Mesothelial cell of epicardium (in vitro differentiated cells): Measurements from ENCODE around the gene SSTR5. TPM values are rescaled to one million over a fixed set of nuclear protein-coding genes. Genes with fewer than 3 reads are reported as not detected.

ENCODE experiments used
- DNase-seq, 2 experiments: peaks; one replicate each; pipeline ENCODE4 v3.0.0; 2021; ENCODE audit warnings: low spot score in 2 of 2; ENCODE audit not compliant: unreplicated experiment in 2 of 2
- H3K27ac Mint-ChIP-seq: 2 replicates; pipeline ENCODE4 v1.8.0; 2021; ENCODE audit warnings: mixed read lengths
- H3K27me3 Mint-ChIP-seq: 2 replicates; pipeline ENCODE4 v1.8.0; 2021; ENCODE audit warnings: low read depth, mixed read lengths
- H3K36me3 Mint-ChIP-seq: 2 replicates; pipeline ENCODE4 v1.8.0; 2021; ENCODE audit warnings: mixed read lengths
- H3K4me1 Mint-ChIP-seq: 2 replicates; pipeline ENCODE4 v1.8.0; 2021; ENCODE audit warnings: mixed read lengths
- H3K4me3 Mint-ChIP-seq: 2 replicates; pipeline ENCODE4 v1.8.0; 2021; ENCODE audit warnings: mild to moderate bottlenecking, moderate library complexity, mixed read lengths
- H3K9me3 Mint-ChIP-seq: 2 replicates; pipeline ENCODE4 v1.8.0; 2021; ENCODE audit warnings: mixed read lengths
- total RNA-seq: library from RNA; stranded (reverse); gene quantifications from 3 replicates; pipeline ENCODE4 v1.2.1, GENCODE V29; 2021
- TF ChIP-seq, protein P1 (sequence below): fragments of 200-600 bp; sonication (generic); IDR thresholded peaks from one replicate; pipeline ENCODE4 v1.5.0; 2021; ENCODE audit warnings: antibody characterized with exemption; ENCODE audit not compliant: unreplicated experiment

The SSTR5 gene
- total RNA-seq, 1 donor from 2014 or later: not detected

DNA sequence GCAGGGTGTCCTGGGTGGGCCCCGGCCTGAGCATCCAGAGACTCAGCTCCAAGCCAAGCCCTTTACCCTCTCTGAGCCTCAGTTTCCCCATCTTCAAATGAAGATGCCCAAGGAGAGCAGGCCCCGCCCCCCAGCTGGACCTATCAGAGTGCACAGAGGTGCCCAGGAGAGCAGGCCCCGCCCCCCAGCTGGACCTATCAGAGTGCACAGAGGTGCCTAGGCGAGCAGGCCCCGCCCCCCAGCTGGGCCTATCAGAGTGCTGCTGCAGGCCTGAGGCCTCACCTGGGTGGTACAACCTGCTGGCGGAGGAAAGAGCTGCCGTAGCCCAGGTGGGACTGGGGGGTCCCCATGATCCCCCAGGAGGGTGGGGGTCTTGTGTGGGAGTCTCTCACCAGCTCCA lies 3.4 kb upstream of the SSTR5 start:
- no peaks in the 10 kb centered on the region for H3K4me1 Mint-ChIP-seq
- no peak for DNase-seq
- TF ChIP-seq, protein P1, sequence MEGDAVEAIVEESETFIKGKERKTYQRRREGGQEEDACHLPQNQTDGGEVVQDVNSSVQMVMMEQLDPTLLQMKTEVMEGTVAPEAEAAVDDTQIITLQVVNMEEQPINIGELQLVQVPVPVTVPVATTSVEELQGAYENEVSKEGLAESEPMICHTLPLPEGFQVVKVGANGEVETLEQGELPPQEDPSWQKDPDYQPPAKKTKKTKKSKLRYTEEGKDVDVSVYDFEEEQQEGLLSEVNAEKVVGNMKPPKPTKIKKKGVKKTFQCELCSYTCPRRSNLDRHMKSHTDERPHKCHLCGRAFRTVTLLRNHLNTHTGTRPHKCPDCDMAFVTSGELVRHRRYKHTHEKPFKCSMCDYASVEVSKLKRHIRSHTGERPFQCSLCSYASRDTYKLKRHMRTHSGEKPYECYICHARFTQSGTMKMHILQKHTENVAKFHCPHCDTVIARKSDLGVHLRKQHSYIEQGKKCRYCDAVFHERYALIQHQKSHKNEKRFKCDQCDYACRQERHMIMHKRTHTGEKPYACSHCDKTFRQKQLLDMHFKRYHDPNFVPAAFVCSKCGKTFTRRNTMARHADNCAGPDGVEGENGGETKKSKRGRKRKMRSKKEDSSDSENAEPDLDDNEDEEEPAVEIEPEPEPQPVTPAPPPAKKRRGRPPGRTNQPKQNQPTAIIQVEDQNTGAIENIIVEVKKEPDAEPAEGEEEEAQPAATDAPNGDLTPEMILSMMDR: no peak

DNA sequence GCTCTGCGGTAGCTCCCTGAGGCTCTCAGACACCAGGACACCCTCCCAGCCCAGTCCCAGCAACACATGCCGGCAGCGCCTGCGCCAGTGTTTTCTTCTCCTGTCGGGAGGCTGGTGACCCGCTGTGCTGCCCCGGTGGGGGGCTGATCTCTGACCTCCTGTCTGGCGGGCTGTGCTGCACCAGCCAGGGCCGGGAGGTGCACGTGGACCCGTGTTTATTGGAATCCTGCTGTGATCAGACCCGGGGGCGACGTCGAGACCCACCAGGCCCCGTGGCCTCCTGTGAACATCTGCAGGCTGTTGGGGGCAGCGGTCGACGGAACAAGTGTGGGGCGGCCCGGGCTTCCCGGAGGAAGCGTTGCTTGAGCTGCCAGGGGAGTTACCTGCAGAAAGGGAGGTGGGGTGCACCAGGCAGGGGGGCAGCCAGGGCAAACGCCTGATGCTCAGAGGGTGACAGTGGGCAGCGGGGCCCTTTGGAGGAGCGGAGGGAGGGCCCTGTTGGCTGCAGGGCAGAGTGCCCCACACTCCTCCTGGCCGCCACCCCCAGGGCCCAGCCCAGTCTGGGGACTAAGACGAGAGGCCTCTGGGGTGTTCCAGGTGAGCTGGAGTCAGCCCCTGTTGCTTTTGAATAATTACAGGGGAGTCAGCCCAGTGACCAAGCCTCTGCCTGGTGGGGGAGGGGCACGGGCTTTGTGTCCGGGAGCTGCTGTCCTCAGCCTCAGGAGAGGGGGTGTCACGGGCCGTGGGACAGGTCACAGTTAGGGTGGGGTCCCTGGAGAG lies 2.3 kb upstream of the SSTR5 start:
- H3K36me3 Mint-ChIP-seq: no peaks in the 10 kb centered on the region
- H3K4me3 Mint-ChIP-seq: no peak overlapping the region
- TF ChIP-seq, protein P1: no peak
- no peak for DNase-seq
- no peaks in the 10 kb centered on the region for H3K9me3 Mint-ChIP-seq
- H3K4me1 Mint-ChIP-seq: no peaks in the 10 kb centered on the region
- no peak overlapping the region for H3K27ac Mint-ChIP-seq
- H3K27me3 Mint-ChIP-seq: peaks cover 63% of the 10 kb centered on the region

More for the DNA sequence above, 3.4 kb upstream of the SSTR5 start:
- Mint-ChIP-seq H3K9me3 (no peaks in the 10 kb centered on the region), H3K27me3 (peaks cover 58% of the 10 kb centered on the region), H3K27ac (no peak overlapping the region), H3K36me3 (no peaks in the 10 kb centered on the region), H3K4me3 (no peak overlapping the region)

DNA sequence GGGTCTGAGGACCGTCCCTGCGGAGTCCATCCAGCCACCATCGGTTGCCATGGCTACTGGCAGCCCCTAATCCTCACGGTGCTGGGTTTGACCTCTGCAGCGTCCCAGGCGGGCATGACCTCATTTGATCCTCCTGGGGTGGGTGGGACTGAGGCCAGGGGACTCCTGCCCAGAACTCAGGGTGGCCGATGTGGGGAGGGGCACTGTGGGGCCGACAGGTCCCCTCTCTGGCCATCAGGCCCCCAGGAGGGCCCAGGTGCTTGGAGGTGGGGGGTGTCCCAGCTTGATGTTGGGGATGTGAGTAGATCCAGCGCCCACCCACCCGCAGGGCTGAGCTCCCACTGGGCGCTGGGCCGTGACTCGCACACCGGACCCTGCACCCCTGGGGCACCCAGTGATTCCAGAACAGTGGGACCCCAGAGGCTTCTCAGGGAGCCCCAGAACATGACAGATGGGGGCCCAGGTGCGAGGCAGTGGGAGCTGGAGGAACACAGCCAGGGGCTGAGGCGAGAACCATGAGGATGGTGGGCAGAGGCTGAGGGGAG lies 1.6 kb upstream of the SSTR5 start:
- no peak overlapping the region for H3K27ac Mint-ChIP-seq

DNA sequence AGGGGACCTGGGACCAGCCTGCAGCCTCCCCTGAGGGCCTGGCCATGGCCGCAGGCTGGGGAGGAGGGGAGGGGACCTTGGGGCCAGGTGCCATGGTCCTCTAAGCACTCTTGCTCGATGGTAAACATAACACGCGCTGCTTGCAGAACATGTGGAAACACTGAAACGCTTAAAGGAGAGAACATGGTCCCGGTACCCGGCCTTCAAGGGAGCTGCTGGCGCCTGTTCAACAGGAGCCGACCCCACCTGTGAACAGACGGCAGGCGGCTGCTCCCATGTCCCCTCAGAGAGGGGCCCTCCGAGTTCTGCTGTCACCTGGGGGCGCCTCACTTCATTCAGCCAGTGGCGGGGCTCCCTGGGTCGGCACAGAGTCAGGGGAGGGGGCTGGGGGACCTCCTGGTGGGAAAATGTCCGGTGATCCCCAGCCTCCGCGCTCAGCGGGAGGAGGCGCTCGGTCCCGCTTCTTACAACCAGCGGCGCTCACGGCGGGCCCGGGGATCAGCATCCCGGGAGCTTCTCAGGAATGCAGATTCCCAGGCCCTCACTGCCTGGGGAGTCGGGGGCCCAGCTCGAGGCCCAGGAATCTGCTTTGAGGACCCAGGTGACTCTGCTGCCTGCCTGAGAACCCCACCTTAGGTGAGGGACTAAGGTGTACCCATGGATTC lies 854 bp upstream of the SSTR5 start:
- TF ChIP-seq, protein P1: no peak
- no peaks in the 10 kb centered on the region for H3K9me3 Mint-ChIP-seq
- H3K27me3 Mint-ChIP-seq: peaks cover 70% of the 10 kb centered on the region
- no peak for DNase-seq
- no peaks in the 10 kb centered on the region for H3K36me3 Mint-ChIP-seq
- H3K4me1 Mint-ChIP-seq: no peaks in the 10 kb centered on the region
- no peak overlapping the region for H3K27ac Mint-ChIP-seq
- no peak overlapping the region for H3K4me3 Mint-ChIP-seq

More for the DNA sequence above, 1.6 kb upstream of the SSTR5 start:
- H3K36me3 Mint-ChIP-seq: no peaks in the 10 kb centered on the region
- no peaks in the 10 kb centered on the region for H3K4me1 Mint-ChIP-seq
- TF ChIP-seq, protein P1: no peak
- no peak overlapping the region for H3K4me3 Mint-ChIP-seq
- DNase-seq: no peak
- peaks cover 65% of the 10 kb centered on the region for H3K27me3 Mint-ChIP-seq
- no peaks in the 10 kb centered on the region for H3K9me3 Mint-ChIP-seq

DNA sequence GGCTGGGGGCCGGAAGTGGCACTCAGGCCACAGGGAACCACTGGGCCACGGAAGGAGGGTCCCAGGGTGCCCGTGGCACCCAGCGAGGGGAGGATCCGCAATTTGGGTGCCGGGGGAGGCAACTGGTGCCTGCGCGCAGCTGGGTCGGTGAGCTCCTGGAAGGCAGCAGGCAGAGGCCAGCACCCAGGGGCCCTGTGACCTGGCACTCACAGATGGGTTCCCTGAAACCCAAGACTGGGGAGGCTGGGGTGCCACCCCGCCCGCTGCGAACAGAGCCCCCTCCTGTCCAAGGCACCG lies 663 bp downstream of the SSTR5 start:
- no peak for DNase-seq
- Mint-ChIP-seq H3K27ac (no peak overlapping the region), H3K9me3 (no peaks in the 10 kb centered on the region), H3K4me3 (no peak overlapping the region), H3K4me1 (no peaks in the 10 kb centered on the region), H3K36me3 (no peaks in the 10 kb centered on the region), H3K27me3 (peaks cover 70% of the 10 kb centered on the region)
- TF ChIP-seq, protein P1: no peak
